Cardiac fibroblast (primary cell): Measurements from ENCODE around the gene AIFM1.
A peak's percentile ranks its signal among the peaks of the same experiment; 100 is the strongest.

Source experiments
- DNase-seq, 2 donors: peaks; one replicate each; pipeline versions ENCODE4 v3.0.0 to v3.0.0-alpha.2; 2010; ENCODE audit warnings: low read depth in 2 of 2
- H3K4me3 ChIP-seq, 2 donors: replicated peaks in 1 of 2; 1 replicate in 1 of 2; 2 replicates in 1 of 2; pipeline ENCODE4 v1.5.1; 2011; ENCODE audit warnings: low read depth in 2 of 2, low read length in 2 of 2, mild to moderate bottlenecking in 2 of 2, moderate library complexity in 1 of 2
- TF ChIP-seq, protein P1 (sequence below): IDR thresholded peaks from one replicate; pipeline ENCODE4 v1.5.1; 2011; ENCODE audit warnings: low read depth, mild to moderate bottlenecking, low read length, inconsistent platforms

Gene AIFM1

DNA sequence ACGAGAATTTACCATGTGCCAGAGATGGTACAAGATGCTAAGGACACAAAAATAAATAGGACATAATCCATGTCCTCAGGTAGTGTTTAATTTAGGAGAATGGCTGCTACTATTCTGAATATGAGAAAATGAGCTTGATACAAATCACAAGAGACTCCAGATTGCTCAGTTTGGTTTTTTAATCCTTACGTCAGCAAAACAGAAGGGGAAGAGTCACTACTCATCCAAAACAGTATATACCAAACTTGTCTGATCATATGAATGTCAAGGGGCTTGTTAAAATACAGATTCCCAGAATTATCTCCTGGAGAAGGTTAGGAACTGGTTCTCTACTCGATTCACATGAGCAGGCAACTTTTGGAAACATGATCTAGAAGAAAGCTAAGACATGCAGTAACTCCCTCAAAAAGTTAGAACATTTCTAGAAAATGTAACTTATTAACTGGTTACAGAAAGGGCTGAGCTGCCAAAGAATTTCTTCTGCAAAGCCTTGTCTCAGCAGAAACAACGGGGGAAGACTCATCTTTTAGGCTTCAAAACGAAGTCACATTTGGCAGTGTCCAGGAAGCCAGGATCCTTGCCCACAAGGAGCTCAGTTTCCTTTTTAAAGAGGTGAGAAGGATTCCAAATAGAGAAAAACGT lies 3.4 kb downstream of the AIFM1 start:
- TF ChIP-seq, protein P1, sequence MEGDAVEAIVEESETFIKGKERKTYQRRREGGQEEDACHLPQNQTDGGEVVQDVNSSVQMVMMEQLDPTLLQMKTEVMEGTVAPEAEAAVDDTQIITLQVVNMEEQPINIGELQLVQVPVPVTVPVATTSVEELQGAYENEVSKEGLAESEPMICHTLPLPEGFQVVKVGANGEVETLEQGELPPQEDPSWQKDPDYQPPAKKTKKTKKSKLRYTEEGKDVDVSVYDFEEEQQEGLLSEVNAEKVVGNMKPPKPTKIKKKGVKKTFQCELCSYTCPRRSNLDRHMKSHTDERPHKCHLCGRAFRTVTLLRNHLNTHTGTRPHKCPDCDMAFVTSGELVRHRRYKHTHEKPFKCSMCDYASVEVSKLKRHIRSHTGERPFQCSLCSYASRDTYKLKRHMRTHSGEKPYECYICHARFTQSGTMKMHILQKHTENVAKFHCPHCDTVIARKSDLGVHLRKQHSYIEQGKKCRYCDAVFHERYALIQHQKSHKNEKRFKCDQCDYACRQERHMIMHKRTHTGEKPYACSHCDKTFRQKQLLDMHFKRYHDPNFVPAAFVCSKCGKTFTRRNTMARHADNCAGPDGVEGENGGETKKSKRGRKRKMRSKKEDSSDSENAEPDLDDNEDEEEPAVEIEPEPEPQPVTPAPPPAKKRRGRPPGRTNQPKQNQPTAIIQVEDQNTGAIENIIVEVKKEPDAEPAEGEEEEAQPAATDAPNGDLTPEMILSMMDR = no peak
- no peak for DNase-seq
- H3K4me3 ChIP-seq = no peak overlapping the region

DNA sequence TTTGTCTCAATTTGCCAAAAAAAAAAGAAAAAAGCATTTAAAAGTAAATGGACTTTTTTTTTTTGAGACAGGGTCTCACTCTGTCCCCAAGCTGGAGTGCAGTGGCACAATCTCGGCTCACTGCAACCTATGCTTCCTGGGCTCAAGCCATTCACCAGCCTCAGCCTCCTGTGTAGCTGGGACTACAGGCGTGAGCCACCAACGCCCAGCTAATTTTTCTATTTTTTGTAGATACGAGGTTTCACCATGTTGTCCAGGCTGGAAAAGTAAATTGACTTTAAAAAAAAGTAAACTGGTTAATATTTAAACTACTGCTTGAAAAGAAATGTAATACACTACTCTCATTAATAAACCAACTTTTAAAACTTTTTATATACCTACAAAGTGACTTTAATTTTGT lies 5.9 kb downstream of the AIFM1 start:
- DNase-seq = no peak
- TF ChIP-seq, protein P1 = no peak
- no peak overlapping the region for H3K4me3 ChIP-seq

DNA sequence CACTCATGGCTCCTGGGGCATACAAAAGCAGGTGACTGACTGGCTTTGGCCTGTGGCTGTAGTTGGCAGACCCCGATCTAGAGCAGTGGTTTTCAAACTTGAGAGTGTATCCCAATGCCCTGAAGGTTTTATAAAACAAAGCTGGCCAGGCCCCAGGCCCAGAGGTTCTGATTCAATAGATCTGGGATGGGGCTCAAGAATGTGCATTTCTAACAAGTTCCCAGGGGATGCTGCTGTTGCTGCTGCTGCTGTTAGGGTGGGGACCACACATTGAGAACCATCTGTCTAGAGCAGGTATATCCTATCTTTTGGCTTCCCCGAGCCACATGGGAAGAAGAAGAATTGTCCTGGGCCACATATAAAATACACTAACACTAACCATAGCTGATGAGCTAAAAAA lies 7.3 kb downstream of the AIFM1 start:
- no peak for DNase-seq
- H3K4me3 ChIP-seq = no peak overlapping the region
- TF ChIP-seq, protein P1 = no peak

DNA sequence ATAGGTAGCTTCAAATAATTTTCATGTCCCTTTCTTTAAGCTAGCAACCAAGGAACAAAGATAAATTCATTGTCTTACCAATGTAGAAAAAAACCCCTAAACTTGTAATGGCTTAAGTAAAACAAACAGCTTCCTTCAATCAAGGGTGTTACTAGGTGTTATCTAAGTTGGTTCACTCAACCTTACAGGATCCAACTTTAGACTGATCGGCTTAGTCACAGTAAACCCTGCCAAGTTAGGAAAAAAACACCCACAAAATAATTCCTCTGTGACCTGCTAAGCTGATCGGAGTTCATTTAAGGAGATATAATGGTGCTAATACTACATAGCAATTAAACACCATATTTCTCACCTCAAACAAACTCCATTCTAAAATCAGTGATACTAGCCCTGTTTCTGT lies 10.1 kb downstream of the AIFM1 start:
- no peak overlapping the region for H3K4me3 ChIP-seq
- peak in 1 of 2 donors; percentile 35 for DNase-seq
- TF ChIP-seq, protein P1 = no peak

DNA sequence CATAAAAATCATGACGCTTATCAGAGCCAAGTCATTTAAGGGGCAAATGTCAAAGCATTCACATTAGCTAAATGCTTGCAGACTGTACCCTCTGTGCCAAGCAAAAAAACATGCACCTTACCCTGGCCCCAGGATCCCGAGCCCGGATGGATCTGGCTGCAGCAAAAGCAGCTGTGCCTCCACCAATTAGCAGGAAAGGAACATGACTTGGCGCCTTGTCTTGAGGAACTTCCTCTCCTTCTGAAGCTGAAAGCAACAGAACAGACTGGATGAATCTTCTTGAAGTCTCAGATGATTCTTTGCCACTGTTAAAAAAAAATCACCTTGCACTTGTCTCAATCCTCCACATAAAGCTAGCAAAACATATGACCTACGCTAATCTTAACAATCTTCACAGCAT lies 18.0 kb downstream of the AIFM1 start:
- no peak for DNase-seq
- H3K4me3 ChIP-seq = no peak overlapping the region
- TF ChIP-seq, protein P1 = no peak

DNA sequence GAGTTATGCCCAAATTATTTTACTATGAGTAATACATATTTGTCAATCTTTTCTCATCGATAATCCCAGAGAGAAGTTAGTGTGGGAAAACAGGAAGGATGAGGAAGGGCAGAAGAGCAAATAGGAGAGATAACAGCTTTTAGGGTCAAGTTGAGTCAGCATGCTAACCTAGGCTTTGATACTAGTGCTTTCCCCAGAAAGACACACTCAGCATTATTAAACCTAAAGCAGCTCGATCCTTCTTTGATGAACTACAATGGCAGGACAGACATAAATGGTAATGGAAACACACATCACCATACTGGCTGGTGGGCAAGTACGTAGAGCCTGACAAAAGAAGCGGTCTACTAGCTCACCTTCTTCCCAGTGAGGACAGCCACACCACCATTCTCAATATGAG lies 20.5 kb downstream of the AIFM1 start:
- no peak for DNase-seq
- TF ChIP-seq, protein P1 = no peak

DNA sequence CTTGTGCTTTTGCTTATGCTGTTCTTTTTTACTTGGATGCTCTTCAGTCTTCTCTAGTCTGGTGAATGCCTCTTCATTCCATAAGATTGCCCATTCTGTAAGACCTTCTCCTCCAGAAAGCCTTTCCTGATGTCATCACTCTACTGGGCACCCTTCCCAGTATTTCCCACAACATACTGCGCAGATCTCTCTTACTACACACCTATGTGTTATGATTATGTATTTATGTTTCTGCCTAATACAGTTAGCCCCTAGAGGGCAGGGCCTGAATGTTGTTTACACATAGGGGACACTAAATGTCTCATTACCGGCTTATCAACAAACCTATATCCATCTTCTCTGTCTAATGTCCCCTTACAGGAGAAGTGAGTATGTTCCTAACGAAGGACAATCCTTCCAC lies 21.1 kb downstream of the AIFM1 start:
- no peak overlapping the region for H3K4me3 ChIP-seq
- TF ChIP-seq, protein P1 = peak; percentile 35
- peak; percentile 76 to 79 for DNase-seq

More for the DNA sequence above, 20.5 kb downstream of the AIFM1 start:
- H3K4me3 ChIP-seq = no peak overlapping the region
